OCI-LY1 (cell line): ENCODE results near the gene KCNMA1.

ENCODE experiments used
- CTCF ChIP-seq: fragments of 200-600 bp; sonication (generic), shearing (Covaris generic); IDR thresholded peaks from 2 replicates; pipeline ENCODE4 v1.5.1; 2017; ENCODE audit warnings: mild to moderate bottlenecking, antibody characterized with exemption, low read length, moderate library complexity, mixed read lengths
- EZH2 ChIP-seq: fragments of 200-600 bp; sonication (generic), shearing (Covaris generic); IDR thresholded peaks from 2 replicates; pipeline ENCODE4 v1.8.0; 2017; ENCODE audit warnings: borderline replicate concordance, mixed run types, mild to moderate bottlenecking, antibody characterized with exemption, low read length, moderate library complexity, mixed read lengths

GRCh38 chr10:77587416-77587790, 50.2 kb downstream of the KCNMA1 start:
- TF ChIP-seq CTCF (no peak), EZH2 (no peak)
